ENCODE data around the gene IGSF21.
"Not testable (repeated sequence)": the region's sequence is repeated elsewhere in the genome, so short reads cannot be mapped to it uniquely, and the experiment has no call there.

Gene IGSF21

GRCh38 chr1:18413541-18414305, 306.1 kb downstream of the IGSF21 start:
- no peak for DNase-seq

GRCh38 chr1:18414321-18414720, 306.7 kb downstream of the IGSF21 start:
- DNase-seq: no peak

- DNase-seq: no peak
Measured at GRCh38 chr1:18414872-18415447, 307.4 kb downstream of the IGSF21 start.

- no peak for DNase-seq
Measured at GRCh38 chr1:18415448-18416027, 307.9 kb downstream of the IGSF21 start.

DNA sequence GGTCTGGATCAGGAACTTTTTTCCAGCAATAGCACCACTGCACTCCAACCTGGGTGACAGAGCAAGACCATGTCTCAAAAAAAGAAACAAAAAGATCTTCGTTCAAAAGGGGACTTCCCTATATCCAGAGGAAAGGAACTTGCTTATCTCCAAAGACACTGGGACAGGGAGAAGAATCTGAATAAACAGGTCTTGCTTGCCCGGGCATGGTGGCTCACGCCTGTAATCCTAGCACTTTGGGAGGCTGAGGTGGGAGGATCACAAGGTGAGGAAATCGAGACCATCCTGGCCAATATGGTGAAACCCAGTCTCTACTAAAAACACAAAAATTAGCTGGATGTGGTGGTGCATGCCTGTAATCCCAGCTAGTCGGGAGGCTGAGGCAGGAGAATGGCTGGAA, 308.5 kb downstream of the IGSF21 start:
- not testable (repeated sequence) for DNase-seq

DNA sequence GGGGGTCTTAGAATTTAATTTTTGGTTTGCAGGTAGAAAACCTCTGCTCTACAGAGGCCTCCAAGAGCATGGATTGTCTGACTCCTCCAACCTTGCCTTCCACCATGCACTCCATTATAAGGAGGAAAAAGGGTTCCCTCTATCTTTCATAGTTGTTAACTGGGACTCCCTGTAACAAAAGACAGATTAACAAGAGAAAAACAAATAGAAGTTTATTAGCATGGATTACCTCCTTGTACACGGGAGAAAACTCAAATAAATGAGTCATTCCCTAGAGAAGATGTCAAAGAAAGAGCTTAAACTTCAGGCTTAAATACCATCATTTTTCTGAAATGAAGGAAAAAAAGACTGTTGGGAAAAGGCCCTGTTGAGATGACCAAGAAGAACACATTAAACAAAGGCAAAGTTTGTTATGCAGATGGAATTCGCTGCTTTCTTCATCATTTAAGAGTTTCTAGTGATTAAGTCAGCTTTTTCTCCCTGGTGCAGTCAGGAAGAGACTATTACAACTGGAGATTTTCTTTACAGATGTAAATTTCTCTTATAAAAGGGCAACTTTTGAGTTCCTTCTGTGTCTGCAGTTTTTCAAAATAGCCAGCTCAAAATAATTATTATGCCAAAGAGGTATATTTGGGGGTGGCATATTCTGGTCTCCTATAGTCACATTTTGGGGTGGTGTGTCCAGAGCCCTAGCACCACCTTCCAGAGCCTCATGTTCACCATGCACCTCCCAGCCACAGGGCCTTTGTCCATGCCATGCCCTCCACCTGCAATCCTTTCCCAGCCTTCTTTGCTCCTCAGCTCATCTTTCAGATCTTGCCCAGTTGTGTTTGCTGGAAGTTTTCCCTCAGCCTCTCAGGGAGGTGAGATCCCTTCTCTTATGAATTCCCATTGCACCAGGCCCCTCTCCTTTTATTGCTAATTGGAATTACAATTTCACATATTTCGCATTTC, 310.0 kb downstream of the IGSF21 start:
- DNase-seq: no peak

DNA sequence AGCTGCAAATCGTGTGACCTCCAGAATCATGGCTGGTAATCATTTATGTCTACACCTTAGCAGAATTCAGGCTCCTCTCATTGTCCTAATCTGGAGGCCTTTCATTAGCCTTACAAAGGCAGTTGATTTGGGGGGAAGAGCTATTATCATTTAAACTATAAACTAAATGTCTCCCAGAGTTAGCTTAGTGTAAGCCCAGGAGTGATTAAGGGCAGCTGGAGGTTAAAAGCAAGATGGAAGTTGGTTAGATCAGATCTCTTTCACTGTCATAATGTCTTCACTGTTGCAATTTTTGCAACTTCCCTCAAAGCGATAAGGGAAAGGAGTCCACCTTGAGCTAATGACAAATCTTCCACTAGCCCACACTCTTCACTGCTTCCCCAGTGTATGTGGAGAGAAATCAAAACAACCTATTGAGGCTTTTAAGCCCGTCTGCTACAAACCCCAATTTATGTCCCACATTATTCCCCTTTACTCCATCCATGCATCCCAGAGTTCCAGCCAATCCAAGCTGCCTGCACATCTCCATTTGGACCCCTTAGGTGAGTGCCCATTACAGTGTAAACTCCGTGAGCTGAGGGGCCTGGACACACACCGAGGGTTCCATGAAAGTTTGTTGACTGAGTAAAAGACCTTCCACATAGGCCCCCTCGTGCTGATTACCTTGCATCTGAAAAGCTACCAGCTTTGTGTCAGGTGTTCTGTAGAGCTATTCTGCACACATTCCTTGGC, 311.7 kb downstream of the IGSF21 start:
- DNase-seq: no peak

DNA sequence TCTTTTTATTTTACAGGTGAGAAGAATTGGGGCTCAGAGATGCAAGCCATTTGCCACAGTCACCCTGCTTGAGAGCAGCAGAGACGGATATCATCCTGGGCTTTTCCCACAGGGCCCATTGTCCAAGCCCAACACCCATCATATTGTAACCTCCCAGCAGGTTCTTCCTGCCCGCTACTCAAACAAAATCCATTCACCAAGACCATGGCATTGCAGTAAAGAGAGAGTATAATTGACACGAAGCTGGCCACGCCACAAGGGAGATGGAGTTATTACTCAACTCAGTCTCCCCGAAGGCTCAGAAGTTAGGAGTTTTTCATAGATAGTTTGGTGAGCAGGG, 312.2 kb downstream of the IGSF21 start:
- DNase-seq: no peak

DNA sequence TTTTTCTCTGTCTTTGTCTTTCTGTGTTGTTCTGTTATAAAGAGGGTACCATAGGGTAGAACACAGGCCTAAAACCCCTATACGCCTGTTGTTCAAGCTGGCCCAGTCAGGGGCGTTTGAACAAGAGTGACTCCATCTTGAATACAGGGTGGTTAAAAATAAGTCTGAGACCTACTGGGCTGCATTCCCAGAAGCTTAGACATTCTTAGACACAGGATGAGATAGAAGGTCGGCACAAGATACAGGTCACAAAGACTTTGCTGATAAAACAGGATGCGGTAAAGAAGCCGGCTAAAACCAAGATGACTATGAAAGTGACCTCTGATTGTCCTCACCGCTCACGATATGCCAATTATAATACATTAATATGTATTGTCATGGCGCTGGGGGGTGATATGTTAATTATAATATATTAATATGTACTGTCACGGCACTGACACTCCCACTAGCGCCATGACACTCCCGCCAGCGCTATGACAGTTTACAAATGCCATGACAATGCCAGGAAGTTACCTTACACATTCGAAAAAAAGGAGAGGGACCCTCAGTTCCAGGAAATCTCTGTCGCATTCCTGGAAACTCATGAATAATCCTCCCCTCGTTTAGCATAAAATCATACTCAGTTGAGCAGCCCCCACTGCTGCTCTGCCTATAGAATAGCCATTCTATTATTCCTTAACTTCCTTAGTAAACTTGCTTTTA, 314.6 kb downstream of the IGSF21 start:
- no peak for DNase-seq

DNA sequence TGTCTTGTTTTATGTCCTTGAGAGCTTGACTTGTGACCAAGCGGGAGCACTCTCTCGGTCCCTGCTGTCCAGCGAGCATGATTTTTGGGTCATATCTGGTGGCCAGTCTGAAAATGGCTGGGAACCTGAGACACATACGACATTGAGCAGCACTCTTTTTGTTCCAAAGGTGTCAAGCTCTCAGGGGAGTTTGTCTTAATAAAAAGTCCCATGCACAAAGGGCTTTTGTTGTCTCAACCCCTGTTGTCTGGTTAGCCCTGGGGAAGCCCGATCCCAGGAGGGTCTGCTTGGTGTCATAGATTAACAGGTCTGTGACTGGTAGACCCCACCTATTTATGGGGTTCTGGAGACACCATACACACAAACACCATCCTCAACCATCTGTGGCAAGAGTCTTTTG, 315.4 kb downstream of the IGSF21 start:
- DNase-seq: no peak

DNA sequence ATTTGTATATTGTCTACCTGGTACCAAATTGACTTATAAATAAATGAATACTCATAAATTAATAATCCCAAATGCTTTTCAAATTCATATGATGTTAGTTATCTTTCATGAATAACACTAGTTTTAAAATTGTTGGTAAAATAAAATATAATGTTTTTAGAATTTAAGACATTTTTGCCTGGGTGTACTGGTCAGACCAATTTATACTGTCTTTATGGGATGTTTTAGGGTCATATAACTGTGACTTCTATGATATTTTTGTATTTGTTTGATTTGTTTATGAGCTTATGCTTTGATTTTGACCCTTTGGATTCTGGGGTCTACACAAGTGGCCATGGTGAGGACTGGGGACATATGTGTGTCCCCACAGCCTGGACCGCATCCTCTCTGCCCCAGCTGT, 319.0 kb downstream of the IGSF21 start:
- no peak for DNase-seq

Data from suppressor macrophage treated with lipopolysaccharide for 1 hour (primary cell).